NCI-H187 (cell line): ENCODE results near the gene AMOTL1.
"Not testable (repeated sequence)": the region's sequence is repeated elsewhere in the genome, so short reads cannot be mapped to it uniquely, and the experiment has no call there.

Source experiments
- DNase-seq, 2 experiments: peaks; one replicate each; lab custom pipeline; 2025; lab: John Stamatoyannopoulos, UW

AMOTL1 gene

DNA sequence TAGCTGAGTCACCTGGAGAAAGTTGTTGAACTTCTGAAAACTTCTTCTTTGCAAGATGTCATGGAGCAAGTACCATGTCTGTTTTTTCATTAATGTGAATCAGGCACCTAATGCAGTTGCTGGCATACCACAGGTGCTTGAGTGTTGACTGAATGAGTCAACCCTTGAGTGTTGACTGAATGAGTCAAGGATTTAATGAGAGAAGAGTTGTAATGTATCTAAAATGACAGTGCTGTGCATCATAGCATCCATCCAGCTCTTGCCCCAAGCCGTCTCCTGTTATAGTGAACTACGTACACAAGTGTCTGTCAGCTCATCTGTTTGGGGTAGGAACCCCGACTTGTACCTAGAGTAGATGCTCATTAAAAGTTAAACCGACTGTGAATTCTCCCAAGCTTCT lies 112.1 kb downstream of the AMOTL1 start:
- no peak for DNase-seq

DNA sequence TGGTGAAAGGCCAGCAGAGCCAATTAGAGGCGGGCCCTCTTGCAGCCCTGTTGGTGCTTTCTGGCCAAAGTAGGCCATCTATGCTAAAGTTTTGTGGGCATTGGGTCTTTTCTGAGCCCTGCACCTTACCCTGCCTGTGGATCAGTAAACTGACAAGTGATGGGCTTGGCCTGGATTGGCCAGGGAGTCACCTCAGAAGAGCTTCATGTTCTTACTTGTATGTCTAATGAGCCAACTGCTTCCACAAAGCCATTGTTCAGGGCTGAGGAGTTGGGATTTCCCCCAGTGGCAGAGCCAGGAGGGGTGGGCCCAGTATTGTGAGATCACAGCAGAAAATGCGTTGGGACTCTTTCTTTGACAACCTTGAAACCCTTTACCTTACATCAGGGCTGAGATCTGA lies 114.8 kb downstream of the AMOTL1 start:
- no peak for DNase-seq

DNA sequence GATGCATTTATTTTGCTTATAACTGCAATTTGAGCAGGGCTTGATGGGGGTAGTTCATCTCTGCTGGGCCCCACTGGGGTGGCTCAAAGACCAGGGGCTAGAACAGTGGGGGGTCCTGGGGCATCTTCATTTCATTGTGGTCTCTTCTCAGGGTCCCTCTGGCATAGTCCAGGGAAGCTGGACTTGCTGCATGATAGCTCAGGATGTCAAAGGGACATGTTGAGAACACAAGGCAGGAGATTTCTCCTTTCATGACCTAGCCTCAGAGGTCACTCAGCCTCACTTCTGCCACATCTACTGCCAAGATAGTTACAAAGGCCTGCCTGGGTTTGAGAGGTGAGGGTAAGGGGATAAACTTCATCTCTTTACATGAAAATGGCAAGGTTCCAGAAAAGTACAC lies 115.7 kb downstream of the AMOTL1 start:
- no peak for DNase-seq

DNA sequence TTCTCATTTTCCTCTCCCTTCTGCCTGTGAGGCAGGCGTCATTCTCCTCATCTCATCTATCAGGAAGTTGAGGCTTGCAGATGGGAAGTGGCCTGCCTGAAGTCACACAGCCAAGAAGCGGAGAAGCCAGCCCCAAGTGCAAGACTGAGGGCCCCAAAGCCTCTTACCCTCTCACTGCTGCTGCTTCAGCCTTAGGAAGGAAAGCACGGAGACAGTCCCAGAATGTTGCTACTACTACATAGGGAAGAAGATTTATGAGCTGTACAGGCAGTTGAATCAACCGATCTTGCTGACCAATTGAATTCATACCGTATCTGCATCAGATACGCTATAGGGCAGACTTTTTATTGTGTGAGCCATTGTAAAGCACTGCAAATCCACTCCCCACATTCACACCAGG lies 116.2 kb downstream of the AMOTL1 start:
- no peak for DNase-seq

DNA sequence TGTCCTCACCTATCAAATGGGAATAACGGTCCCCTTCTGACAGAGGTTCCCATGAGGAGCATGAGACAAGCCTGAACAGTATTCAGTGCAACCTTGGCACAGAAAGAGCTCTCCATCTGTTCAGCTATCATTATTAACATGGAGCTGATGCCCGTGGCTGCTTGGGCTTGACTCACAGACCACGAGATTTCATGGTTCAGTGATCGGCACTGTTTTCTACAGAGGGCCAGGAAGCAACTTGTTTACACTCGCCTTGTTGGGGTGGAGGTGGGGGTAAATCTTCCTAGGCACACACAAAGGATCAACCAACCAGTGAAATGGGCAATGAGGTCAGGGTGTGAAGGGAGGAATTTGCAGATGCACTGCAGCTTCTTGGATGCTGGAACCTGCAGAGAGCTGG lies 117.0 kb downstream of the AMOTL1 start:
- DNase-seq = no peak

DNA sequence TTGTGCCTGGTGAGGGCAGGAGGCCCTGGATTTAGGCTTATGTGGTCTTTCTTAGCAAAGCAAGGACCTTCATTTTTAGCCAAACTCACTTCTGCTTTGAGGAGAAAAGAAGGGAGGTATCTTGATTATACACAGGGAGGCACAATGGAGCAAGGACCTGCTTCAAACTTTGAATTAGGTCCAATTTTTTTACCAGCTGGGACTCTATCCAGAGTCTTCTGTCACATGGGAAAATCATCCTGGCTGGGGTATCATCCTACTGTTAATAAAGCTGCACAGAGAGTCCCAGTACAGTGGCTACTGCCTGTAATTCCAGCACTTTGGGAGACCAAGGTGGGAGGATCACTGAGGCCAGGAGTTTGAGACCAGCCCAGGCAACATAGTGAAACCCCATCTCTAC lies 117.4 kb downstream of the AMOTL1 start:
- DNase-seq = no peak

DNA sequence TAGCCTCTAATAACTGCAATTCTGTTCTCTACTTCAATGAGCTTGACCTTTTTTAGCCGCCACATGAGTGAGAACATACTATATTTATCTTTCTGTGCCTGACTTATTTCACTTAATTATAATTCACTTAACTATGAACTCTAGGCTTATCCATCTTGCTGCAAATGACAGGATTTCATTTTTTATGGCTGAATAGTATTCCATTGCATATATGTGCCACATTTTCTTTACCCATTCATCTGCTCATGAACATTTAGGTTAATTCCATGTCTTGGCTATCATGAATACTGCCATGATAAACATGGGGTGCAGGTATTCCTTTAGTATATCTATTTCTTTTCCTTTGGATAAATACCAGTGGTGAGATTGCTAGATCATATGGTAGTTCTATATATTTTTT lies 120.0 kb downstream of the AMOTL1 start:
- no peak for DNase-seq

DNA sequence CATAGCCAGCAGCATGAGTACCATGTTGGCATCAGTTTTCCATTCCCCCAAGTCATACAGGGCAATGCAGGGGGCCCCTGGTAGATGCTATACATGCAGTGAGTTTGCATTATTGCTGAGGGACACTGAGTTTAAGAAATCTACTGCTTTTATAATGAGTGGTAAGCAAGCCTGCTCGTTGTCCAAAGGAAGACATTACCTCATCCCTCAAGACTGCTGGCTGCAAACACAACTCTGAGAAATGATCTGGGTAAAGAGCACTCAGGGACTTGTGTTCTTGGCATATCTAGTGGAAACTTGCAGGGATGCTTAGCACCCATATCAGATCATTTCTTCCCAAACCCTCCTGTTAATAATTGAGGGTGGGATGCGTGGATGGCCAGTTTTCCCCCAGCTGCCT lies 127.3 kb downstream of the AMOTL1 start:
- DNase-seq = no peak

DNA sequence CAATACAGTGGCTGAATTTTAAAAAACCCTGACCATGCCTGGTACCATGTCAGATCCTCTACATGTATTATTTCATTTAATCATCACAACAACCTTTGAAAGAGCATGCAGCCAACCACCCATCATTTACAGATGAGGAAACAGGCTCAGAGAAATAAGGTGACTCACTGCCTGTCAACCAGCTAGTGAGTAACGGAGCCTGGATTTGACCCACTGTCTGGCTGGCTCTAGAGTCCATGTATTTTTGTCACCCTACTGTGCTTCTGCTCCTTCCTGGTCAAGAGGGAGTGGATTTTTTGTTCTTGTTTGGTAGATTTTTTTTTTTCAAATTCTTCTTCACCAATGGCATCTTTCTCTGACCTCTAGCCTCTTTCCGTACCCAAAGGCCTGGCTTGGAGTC lies 127.8 kb downstream of the AMOTL1 start:
- no peak for DNase-seq

DNA sequence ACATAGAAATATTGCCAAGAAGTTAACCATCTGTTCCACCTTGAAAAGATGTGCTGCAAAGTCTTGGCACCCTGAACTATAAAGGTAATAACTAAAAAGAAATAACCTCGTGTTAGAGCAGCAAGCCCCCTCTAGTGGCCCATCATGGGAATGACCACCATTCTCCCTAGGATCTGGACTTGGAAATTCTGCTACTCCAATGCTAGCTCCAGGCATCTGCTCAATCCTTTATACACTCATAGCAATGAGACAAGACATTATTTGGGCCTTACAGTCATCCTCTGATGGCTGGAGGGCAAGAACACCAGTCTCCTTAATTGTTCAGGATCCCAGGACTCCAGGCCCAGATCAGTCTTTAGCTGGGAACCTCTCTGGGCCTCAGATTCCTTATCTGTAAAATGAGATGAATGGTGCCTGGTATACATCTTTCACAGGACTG lies 129.2 kb downstream of the AMOTL1 start:
- peak in 1 of 2 experiments; percentile 15 for DNase-seq

DNA sequence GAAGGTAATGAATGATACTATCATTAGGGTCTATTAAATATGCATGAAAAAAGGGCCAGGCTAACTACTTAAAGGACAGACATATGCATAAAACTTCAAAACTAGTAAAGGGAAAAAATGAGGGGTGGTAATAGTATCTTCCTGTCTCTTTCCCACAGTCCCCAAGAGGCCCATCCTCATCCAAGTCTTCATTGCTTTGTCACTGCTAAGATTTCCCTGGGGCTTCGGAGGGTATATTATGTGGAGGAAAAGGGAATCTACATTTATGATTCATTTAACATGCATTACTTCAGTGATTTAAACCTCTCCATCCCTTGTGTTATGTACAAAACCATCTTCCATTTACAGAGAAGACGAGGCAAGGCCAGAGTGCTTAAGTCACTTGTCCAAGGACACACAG lies 139.1 kb downstream of the AMOTL1 start:
- DNase-seq = no peak

DNA sequence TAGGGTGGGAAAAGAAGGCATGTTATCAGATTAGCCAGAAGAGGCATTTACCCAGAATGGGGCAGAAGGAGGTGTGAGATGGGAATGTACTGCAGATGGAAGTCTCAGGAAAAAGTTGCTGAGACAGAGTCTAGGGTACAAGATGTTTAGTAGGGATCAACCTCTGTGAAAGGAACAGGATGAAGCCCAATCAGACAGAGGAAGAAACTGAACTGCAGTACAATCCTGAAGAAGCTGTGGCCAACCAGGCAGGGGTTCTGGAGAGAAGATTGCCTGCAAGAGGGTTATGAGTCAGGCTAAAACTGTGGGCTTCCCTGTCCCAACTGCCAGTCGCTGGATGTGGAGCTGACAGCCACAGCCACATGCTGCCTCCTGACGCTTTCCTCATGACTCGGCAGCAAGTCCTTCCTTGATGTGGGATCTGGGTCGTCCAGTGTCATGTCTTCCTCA lies 141.2 kb downstream of the AMOTL1 start:
- DNase-seq = no peak

DNA sequence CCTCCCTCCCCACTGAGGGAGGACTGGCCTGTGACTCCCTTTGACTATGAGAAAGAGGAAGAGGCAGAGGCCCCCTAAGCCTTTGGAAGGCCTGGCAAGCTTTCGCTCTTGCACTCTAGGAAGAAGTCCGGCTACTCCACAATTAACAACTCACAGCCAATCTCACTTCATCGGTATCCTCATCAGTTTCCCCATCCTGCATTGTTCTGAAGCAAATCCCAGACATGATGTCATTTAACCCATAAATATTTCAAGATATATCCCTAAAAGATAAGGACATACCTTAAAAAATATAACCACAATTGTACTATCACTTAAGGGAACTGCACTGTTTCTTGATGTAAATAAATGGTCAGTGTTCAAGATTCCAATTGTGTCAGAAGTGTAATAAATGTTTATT lies 142.1 kb downstream of the AMOTL1 start:
- DNase-seq = no peak

DNA sequence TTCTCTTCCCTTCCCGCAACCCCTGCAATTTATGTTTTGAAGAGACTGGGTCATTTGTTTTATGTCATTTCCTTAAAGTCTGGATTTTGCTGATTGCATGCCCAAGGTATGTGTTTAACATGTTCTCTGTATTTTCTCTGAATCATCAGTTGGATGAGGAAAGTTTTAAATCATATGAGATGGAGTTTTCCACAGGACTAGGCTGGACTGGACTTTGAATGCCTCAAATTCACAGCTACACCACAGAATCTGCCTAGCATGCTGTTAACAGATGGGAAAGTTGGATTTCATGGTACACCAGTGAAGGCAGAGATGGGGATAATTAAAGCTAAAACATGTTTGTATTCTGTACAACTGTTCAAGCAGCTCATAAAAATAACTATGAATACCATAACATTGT lies 142.6 kb downstream of the AMOTL1 start:
- no peak for DNase-seq

DNA sequence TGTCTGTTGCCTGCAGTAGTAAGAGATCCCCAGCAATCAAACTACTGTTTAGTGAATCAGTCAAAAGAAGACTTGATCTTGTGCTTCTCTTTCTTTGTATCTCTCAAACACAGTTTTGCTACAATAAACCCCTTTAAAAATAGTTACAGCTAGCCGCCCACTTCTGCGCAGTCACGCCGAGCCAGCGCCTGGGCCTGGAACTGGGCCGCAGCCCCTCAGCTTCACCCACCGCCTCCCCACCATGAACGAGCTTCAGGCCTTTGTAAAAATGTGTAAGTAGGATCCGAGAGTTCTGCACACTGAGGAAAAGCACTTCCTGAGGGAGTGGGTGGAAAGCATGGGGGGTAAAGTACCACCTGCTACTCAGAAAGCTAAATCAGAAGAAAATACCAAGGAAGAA lies 144.7 kb downstream of the AMOTL1 start:
- DNase-seq = no peak

DNA sequence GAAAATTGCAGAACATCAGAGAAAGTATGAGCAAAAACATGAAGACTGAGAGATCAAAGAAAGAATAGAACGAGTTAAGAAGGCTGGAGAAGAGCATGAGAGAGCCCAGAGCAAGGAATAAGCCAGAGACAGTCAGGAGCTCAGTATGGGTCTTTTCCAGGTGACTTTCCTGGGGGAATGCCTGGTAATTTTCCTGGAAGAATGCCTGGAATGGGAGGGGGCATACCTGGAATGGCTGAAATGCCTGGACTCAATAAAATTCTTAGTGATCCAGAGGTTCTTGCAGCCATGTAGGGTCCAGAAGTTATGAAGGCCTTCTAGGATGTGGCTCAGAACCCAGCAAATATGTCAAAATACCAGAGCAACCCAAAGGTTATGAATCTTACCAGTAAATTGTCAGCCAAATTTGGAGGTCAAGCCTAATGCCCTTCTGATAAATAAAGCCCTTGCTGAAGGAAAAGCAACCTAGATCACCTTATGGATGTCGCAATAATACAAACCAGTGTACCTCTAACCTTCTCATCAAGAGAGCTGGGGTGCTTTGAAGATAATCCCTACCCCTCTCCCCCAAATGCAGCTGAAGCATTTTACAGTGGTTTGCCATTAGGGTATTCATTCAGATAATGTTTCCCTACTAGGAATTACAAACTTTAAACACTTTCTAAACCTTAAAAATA lies 145.7 kb downstream of the AMOTL1 start:
- DNase-seq = not testable (repeated sequence)

DNA sequence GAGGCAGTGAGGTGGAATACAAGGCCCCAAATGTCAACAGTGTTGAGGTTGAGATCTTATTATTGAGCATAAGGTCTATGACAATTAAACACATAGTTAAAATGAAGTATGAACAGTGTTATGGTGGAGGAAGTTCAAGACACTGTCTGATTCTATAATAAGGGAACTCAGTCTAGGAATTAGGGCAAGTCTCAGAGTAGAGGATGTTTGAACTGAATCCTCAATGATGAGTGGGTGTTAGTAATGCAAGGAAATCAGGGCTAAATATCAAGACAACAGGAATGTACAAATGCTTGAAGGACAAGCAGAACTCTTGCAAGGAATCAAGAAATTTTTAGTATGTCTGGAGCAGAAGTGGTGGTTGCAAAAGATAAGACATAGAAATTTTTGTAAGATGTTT lies 152.2 kb downstream of the AMOTL1 start:
- no peak for DNase-seq

DNA sequence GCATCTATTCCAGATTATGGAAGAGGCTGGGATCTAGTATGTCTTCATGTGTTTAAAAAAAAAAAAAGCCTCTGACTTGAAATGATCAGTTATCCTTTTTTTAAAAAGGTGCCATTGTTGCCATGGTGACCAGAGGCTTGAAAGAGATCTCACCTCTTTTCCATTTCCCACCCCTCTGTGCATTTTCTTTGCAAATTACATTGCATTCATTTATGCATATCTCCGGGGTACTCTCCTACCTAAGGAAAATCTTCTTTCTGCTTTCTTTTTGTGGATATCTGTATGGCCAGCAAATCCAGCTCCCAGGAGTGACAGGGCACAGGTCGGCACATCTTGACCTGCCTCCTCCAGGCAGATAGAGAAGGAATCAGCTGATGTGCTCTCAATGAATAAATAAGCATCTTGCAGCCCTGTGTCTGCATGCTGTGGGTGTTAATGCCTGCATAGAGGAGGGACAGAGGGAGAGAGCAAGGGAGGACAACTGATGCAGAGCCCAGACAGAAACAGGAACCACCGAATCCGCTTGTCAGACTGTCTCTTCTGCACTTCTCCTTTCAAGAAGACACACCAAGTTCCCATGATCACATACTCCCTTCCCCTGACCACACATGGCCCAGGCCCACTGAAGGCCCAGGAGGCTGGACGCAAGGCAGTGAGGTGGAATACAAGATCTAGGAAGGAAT lies 154.3 kb downstream of the AMOTL1 start:
- DNase-seq = no peak

DNA sequence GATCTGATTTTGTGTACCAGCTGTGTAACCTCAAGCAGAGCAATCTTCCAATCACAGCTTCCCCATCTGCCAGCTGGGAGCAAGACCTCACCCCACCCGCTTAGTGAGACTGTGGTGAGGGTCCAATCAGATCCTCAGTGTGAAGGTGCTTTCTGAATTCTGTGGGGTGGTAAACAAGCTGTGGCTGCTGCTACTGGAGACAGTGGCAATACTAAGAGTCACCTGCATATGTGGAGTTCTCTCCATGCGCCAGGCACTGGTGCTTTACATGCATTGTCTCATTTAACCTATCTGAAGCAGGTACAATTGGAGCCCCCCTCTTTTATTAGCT lies 154.8 kb downstream of the AMOTL1 start:
- DNase-seq = no peak

DNA sequence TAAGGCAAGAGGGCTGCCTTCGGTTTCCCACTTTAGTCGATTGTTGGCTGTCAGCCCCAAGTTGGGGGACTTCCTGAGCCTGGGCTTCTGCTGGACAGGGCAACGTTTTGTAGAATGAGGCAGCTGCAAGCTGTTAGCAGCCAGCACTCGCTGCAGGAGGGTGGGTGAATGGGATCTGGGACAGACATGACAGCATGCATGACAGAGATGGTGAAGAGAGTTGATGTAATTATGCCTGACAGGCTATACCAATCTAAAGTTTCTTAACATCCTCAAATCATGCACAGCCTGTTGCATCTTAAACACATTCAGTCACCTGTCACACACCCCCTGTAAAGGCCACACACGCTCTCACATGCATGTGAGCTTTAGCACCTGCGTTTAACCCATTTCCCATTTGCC lies 156.0 kb downstream of the AMOTL1 start:
- DNase-seq = no peak

DNA sequence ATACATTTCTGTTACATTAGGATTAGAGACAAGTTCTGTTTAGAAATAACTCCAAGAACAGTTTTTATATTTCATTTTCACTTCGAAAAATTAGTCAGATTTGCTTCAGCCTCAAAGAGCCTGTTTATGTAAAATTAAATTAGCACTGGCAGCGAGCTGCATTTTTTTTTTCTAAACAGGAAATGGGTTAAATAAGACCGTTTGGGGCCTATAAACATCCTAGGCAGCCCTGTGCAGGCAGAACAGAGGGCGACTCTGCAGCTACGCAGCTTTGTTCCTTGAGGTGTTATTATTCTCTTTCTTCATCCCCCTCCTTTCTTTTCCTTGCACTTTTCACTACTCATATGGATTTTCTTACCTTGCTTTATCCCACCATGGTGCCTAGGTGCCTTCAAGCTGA lies 156.5 kb downstream of the AMOTL1 start:
- DNase-seq = no peak

DNA sequence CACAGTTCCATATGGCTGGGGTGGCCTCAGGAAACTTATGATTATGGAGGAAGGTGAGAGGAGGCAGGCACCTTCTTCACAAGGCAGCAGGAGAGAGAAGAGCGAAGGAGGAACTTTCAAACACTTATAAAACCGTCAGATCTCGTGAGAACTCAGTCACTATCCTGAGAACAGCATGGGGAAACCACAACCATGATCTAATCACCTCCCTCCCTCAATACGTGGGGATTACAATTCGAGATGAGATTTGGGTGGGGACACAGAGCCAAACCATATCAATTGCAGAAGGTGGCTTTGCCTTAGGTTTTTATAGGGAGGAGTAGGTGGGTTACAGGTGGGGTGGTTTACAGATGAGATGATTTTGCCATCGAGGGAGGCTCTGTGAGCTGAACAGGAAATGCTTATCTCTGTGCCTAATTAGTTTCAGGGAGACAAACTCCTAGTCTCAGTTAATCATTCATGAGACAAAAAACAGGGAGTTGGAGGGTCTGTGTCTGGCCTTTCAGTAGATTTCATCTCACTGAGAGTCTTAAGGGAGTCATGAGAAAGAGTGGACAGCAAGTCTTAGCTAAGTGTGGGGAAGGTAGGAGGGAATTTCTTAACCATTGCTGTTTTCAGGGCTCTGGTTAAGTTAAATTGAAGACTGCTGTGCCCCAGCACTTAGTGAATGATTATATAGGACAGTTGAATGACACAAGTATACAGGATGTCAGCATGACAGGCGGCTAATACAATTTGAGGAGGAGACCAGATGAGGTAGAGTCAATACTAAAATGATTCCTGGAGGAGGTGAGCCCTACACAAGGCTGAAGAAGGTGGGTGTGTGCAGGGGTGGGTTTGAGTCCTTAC lies 157.5 kb downstream of the AMOTL1 start:
- DNase-seq = no peak

DNA sequence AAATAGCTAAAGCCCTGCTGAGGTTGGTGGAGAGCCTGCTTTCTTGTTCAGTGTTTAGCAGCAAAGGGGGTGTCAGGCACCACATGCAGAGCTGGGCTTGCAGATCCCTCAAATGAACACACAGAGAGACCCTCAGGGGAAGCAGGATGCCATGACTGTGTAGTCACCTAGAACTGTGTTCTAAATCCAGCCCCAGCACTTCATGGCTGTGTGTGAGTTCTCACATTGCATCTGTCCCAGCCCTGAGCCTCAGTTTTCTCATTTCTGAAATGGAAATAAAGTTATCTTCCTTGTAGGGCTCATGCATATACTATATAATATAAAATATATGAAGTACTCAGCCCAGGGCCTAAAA lies 158.1 kb downstream of the AMOTL1 start:
- DNase-seq = no peak
